BLaER1 treated with 17β-estradiol and CSF1 and Interleukin-3, amounts not matched to agents 10 nM and 100 nM (cell line): Measurements from ENCODE around the gene B3GALT5.

Experiments used
- H3K27ac ChIP-seq, 11 experiments: shearing (Covaris generic); formaldehyde crosslinking; 2 replicates each; pipeline ENCODE4 v1.8.1; 2022
- H3K27me3 ChIP-seq, 11 experiments: shearing (Covaris generic); formaldehyde crosslinking; 2 replicates each; pipeline ENCODE4 v1.8.1; 2022
- H3K36me3 ChIP-seq, 11 experiments: shearing (Covaris generic); formaldehyde crosslinking; 2 replicates each; pipeline ENCODE4 v1.8.1; 2022
- H3K4me1 ChIP-seq, 10 experiments: shearing (Covaris generic); formaldehyde crosslinking; 2 replicates each; pipeline ENCODE4 v1.8.1; 2022
- H3K4me2 ChIP-seq, 11 experiments: shearing (Covaris generic); formaldehyde crosslinking; 2 replicates each; pipeline ENCODE4 v1.8.1; 2022
- H3K4me3 ChIP-seq, 10 experiments: shearing (Covaris generic); formaldehyde crosslinking; 2 replicates each; pipeline ENCODE4 v1.8.1; 2022
- H3K9ac ChIP-seq, 11 experiments: shearing (Covaris generic); formaldehyde crosslinking; 2 replicates each; pipeline ENCODE4 v1.8.1; 2022
- H3K9me3 ChIP-seq, 11 experiments: shearing (Covaris generic); formaldehyde crosslinking; replicated peaks in 1 of 11; 2 replicates each; pipeline ENCODE4 v1.8.1; 2022
- H4K20me1 ChIP-seq, 11 experiments: shearing (Covaris generic); formaldehyde crosslinking; 2 replicates each; pipeline ENCODE4 v1.8.1; 2022
- Cebpa-rat ChIP-seq, 11 experiments: shearing (Covaris generic); IDR thresholded peaks; 2 replicates each; pipeline ENCODE4 v1.8.1; 2022

The B3GALT5 gene

GRCh38 chr21:39649526-39649925 lies 36.8 kb downstream of the B3GALT5 start:
- Histone ChIP-seq H4K20me1 (no peaks in the 10 kb centered on the region), H3K36me3 (no peaks in the 10 kb centered on the region), H3K9ac (no peak overlapping the region), H3K4me1 (0 out of 20 replicates have a peak, but pooled peaks cover 0 to 5% (median 0%) of the 10 kb centered on the region in 10 experiments), H3K4me2 (no peak overlapping the region), H3K9me3 (peaks cover 6 to 15% (median 11%) of the 10 kb centered on the region in 11 experiments), H3K4me3 (no peak overlapping the region), H3K27ac (no peak overlapping the region), H3K27me3 (no peaks in the 10 kb centered on the region)
- TF ChIP-seq Cebpa-rat (IDR thresholded peaks at IDR 0.05), result no peak

DNA sequence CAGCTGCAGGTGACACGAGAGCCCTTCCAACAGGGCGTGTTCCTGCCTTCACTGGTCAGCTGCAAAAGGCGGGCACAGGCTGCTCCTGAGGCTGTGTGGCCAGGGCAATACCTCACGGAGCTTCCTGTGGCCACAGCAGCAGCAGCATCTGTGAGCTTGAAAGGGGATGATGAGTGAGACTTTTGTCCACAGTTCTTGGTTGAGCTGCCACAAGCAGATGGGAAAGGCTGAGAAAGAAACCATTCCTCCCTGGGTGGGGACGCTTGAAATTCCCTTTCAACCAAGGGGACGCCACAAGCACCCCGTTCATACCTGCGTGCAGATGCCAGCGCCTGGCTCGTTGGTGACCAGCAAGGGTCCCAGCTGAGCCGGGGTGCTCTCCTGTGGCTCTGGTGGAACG lies 37.6 kb downstream of the B3GALT5 start:
- TF ChIP-seq Cebpa-rat (IDR thresholded peaks at IDR 0.05), result no peak
- H3K9ac ChIP-seq, result no peak overlapping the region
- 0 out of 20 replicates have a peak, but pooled peaks cover 0 to 5% (median 0%) of the 10 kb centered on the region in 10 experiments for H3K4me1 ChIP-seq
- H3K36me3 ChIP-seq, result no peaks in the 10 kb centered on the region
- no peak overlapping the region for H3K4me3 ChIP-seq
- peaks cover 6 to 15% (median 11%) of the 10 kb centered on the region in 11 experiments for H3K9me3 ChIP-seq
- no peaks in the 10 kb centered on the region for H4K20me1 ChIP-seq
- H3K4me2 ChIP-seq, result no peak overlapping the region
- H3K27me3 ChIP-seq, result no peaks in the 10 kb centered on the region
- H3K27ac ChIP-seq, result no peak overlapping the region

- Histone ChIP-seq H4K20me1 (no peaks in the 10 kb centered on the region), H3K36me3 (no peaks in the 10 kb centered on the region), H3K4me1 (0 out of 20 replicates have a peak, but pooled peaks cover 0 to 5% (median 0%) of the 10 kb centered on the region in 10 experiments), H3K4me2 (no peak overlapping the region), H3K27me3 (no peaks in the 10 kb centered on the region), H3K9ac (no peak overlapping the region), H3K9me3 (peaks cover 6 to 15% (median 11%) of the 10 kb centered on the region in 11 experiments), H3K4me3 (no peak overlapping the region), H3K27ac (no peak overlapping the region)
- no peak for TF ChIP-seq Cebpa-rat (IDR thresholded peaks at IDR 0.05)
Observed at GRCh38 chr21:39650801-39651200, 38.1 kb downstream of the B3GALT5 start.

GRCh38 chr21:39651206-39651605 lies 38.5 kb downstream of the B3GALT5 start:
- Histone ChIP-seq H3K4me2 (no peak overlapping the region), H3K4me3 (no peak overlapping the region), H3K27ac (no peak overlapping the region), H4K20me1 (no peaks in the 10 kb centered on the region), H3K36me3 (no peaks in the 10 kb centered on the region), H3K9ac (no peak overlapping the region), H3K9me3 (peaks cover 6 to 15% (median 11%) of the 10 kb centered on the region in 11 experiments), H3K27me3 (no peaks in the 10 kb centered on the region), H3K4me1 (0 out of 20 replicates have a peak, but pooled peaks cover 0 to 5% (median 0%) of the 10 kb centered on the region in 10 experiments)
- TF ChIP-seq Cebpa-rat (IDR thresholded peaks at IDR 0.05), result no peak

- no peak for TF ChIP-seq Cebpa-rat (IDR thresholded peaks at IDR 0.05)
- H3K4me1 ChIP-seq, result peaks cover 0 to 6% (median 0%) of the 10 kb centered on the region in 10 experiments; a peak in 1 of 20 replicates
- H3K4me3 ChIP-seq, result no peak overlapping the region
- no peaks in the 10 kb centered on the region for H3K36me3 ChIP-seq
- no peaks in the 10 kb centered on the region; a peak in 1 of 22 replicates for H4K20me1 ChIP-seq
- no peak overlapping the region for H3K9ac ChIP-seq
- no peak overlapping the region for H3K4me2 ChIP-seq
- H3K27ac ChIP-seq, result no peak overlapping the region
- peaks cover 6 to 13% (median 11%) of the 10 kb centered on the region in 11 experiments for H3K9me3 ChIP-seq
- no peaks in the 10 kb centered on the region; a peak in 1 of 22 replicates for H3K27me3 ChIP-seq
Observed at GRCh38 chr21:39654951-39655350, 42.2 kb downstream of the B3GALT5 start.

DNA sequence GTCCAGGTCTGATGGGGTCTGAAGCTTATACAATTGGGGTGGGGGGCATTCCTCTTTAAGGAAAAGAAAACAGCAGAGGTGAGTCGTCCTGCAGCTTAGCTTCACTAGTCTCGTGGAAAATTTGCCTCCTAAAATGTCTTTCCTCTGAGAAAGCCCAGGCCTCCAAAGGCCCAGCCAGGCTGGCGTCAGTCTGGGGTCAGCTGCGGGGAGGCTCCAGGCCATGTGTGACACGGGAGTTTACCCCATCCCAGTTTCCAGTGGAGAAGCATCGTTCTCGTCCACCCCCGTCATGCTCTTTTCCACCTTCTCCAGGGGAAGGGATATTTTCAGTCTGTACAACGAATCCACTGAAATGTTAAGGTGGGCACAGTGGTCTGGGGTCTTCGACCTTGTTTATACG lies 42.8 kb downstream of the B3GALT5 start:
- no peak overlapping the region for H3K9ac ChIP-seq
- H3K27ac ChIP-seq, result no peak overlapping the region
- H3K9me3 ChIP-seq, result peaks cover 6 to 13% (median 11%) of the 10 kb centered on the region in 11 experiments
- H3K36me3 ChIP-seq, result no peaks in the 10 kb centered on the region
- no peak for TF ChIP-seq Cebpa-rat (IDR thresholded peaks at IDR 0.05)
- H3K4me3 ChIP-seq, result no peak overlapping the region
- no peaks in the 10 kb centered on the region; a peak in 1 of 22 replicates for H3K27me3 ChIP-seq
- H4K20me1 ChIP-seq, result no peaks in the 10 kb centered on the region; a peak in 1 of 22 replicates
- H3K4me1 ChIP-seq, result peaks cover 0 to 6% (median 0%) of the 10 kb centered on the region in 10 experiments; a peak in 1 of 20 replicates
- H3K4me2 ChIP-seq, result no peak overlapping the region

DNA sequence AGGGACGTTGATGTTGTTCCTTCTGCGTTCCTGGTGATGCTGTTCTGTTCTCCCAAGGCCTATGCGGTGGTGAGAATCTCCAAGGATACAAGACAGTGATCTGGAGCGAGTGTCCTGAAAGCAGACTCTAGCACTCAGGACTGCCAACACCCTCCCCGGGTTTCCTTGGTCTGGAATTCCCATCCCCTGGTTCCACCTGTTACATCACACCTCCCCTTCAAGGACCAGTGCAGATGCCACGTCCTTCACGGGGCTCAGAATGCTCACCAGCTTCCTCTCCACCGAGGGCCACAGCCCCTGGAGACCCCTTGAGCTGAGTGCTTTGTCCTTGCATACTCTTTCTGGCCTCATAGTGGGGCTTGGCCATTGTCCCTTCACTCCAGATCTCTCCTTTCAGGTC lies 43.5 kb downstream of the B3GALT5 start:
- Histone ChIP-seq H3K27ac (no peak overlapping the region), H3K9ac (no peak overlapping the region), H4K20me1 (no peaks in the 10 kb centered on the region; a peak in 1 of 22 replicates), H3K36me3 (no peaks in the 10 kb centered on the region), H3K4me2 (no peak overlapping the region), H3K4me1 (peaks cover 0 to 6% (median 0%) of the 10 kb centered on the region in 10 experiments; a peak in 1 of 20 replicates), H3K9me3 (peaks cover 6 to 13% (median 11%) of the 10 kb centered on the region in 11 experiments), H3K4me3 (no peak overlapping the region), H3K27me3 (no peaks in the 10 kb centered on the region; a peak in 1 of 22 replicates)
- TF ChIP-seq Cebpa-rat (IDR thresholded peaks at IDR 0.05), result no peak

DNA sequence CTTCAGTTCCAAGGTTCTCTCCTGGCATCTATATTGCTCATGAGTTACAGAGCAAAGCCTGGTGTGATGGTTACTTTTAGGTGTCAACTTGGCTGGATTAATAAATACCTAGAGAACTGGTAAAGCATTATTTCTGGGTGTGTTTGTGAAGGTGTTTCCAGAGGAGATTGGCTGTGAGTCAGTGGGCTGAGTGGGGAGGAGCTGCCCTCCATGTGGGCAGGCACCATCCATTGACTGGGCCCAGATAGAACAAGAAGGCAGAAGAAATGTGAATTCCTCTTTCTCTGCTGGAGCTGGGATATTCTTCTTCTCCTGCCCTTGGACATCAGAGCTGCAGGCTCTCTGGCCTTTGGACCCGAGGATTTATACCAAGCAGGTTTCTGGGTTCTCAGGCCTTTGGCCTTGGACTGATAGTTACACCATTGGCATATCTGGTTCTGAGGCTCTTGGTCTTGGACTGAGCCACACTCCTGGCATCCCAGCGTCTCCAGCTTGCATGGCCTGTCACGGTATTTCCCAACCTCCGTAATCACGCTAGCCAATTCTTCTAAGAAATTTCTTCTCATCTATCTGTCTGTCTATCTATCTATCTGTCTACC lies 44.5 kb downstream of the B3GALT5 start:
- Histone ChIP-seq H3K4me3 (no peak overlapping the region), H3K9me3 (peaks cover 6 to 13% (median 11%) of the 10 kb centered on the region in 11 experiments), H3K4me1 (peaks cover 0 to 6% (median 0%) of the 10 kb centered on the region in 10 experiments; a peak in 1 of 20 replicates), H3K36me3 (no peaks in the 10 kb centered on the region), H3K4me2 (no peak overlapping the region), H3K27ac (no peak overlapping the region), H3K9ac (no peak overlapping the region), H3K27me3 (no peaks in the 10 kb centered on the region; a peak in 1 of 22 replicates), H4K20me1 (no peaks in the 10 kb centered on the region; a peak in 1 of 22 replicates)
- TF ChIP-seq Cebpa-rat (IDR thresholded peaks at IDR 0.05), result no peak

DNA sequence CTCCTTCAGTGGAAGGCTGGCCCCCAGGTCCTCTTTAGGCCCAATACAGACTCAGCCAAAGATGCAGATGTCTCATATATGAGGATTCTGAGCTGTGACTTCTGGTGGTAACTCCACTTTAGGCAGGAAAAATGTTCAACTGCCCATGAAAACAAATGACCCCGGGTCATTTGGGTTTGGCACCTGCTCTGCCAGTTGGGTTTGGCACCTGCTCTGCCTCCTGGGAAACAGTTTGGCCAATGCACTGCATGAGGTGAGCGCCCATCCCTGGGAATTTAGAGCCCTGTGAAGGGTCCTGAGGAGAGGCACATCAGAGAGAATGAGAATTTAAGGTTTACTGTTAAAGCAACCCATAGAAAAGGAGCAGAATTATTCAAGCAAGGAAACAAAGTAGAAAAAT lies 45.3 kb downstream of the B3GALT5 start:
- no peak for TF ChIP-seq Cebpa-rat (IDR thresholded peaks at IDR 0.05)
- H3K9me3 ChIP-seq, result peaks cover 5 to 10% (median 7%) of the 10 kb centered on the region in 11 experiments
- H3K4me3 ChIP-seq, result no peak overlapping the region
- no peak overlapping the region for H3K4me2 ChIP-seq
- H3K27ac ChIP-seq, result no peak overlapping the region
- H4K20me1 ChIP-seq, result no peaks in the 10 kb centered on the region; a peak in 1 of 22 replicates
- no peak overlapping the region for H3K9ac ChIP-seq
- H3K36me3 ChIP-seq, result no peaks in the 10 kb centered on the region
- H3K27me3 ChIP-seq, result no peaks in the 10 kb centered on the region; a peak in 1 of 22 replicates
- peaks cover 0 to 6% (median 0%) of the 10 kb centered on the region in 10 experiments; a peak in 1 of 20 replicates for H3K4me1 ChIP-seq
